B cell (primary cell): ENCODE data around the gene RAB7B.

Experiments used
- EZH2 ChIP-seq: IDR thresholded peaks from 2 replicates; pipeline ENCODE4 v1.6.1; 2012; ENCODE audit warnings: borderline replicate concordance, low read depth, mild to moderate bottlenecking, moderate library complexity, low read length; ENCODE audit not compliant: insufficient read depth, poor library complexity, severe bottlenecking
- TF ChIP-seq, protein P1 (sequence below): fragments of 200-600 bp; IDR thresholded peaks from one replicate; pipeline ENCODE4 v1.8.0; 2022; ENCODE audit warnings: antibody characterized with exemption, mild to moderate bottlenecking

- TF ChIP-seq, protein P1, sequence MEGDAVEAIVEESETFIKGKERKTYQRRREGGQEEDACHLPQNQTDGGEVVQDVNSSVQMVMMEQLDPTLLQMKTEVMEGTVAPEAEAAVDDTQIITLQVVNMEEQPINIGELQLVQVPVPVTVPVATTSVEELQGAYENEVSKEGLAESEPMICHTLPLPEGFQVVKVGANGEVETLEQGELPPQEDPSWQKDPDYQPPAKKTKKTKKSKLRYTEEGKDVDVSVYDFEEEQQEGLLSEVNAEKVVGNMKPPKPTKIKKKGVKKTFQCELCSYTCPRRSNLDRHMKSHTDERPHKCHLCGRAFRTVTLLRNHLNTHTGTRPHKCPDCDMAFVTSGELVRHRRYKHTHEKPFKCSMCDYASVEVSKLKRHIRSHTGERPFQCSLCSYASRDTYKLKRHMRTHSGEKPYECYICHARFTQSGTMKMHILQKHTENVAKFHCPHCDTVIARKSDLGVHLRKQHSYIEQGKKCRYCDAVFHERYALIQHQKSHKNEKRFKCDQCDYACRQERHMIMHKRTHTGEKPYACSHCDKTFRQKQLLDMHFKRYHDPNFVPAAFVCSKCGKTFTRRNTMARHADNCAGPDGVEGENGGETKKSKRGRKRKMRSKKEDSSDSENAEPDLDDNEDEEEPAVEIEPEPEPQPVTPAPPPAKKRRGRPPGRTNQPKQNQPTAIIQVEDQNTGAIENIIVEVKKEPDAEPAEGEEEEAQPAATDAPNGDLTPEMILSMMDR: no peak
- no peak for TF ChIP-seq EZH2
These were observed 73.5 kb downstream of the RAB7B start for GRCh38 chr1:205929496-205930194.
